HepG2 (cell line): ENCODE data around the gene RIOK3. TPM values are rescaled to one million over a fixed set of nuclear protein-coding genes. Genes with fewer than 3 reads are reported as not detected.
A peak's percentile ranks its signal among the peaks of the same experiment; 100 is the strongest.

ENCODE experiments used
- ATAC-seq: fragments of 200-7000 bp; cut with Tn5 transposase; 3 replicates; pipeline ENCODE4 v1.9.1; 2020; ENCODE audit warnings: mild to moderate bottlenecking, moderate library complexity
- BruUV-seq: library from RNA; stranded (reverse); fragments of 400-500 nt; replicated peaks from 2 replicates; lab custom pipeline; 2021; lab: Mats Ljungman, UMichigan
- CTCF ChIA-PET: fragments of 300-600 bp; formaldehyde crosslinking; extraction: SDS; loops from one replicate; lab custom pipeline; 2021; ENCODE audit warnings: low total read pairs, inconsistent platforms, low intra/inter-chr PET ratio; lab: Yijun Ruan, JAX
- POLR2A ChIA-PET: fragments of 350-600 bp; sonication (Branson Sonifier 250); formaldehyde crosslinking; loops from one replicate; lab custom pipeline; 2020; ENCODE audit warnings: antibody characterized with exemption, inconsistent platforms; lab: Yijun Ruan, JAX
- DNase-seq: peaks from one replicate; pipeline ENCODE4 v3.0.0-alpha.2; 2015; ENCODE audit warnings: low spot score
- FAIRE-seq: peaks from 3 replicates; lab custom pipeline; 2011; peaks lifted over from hg19 to GRCh38; lab: Jason Lieb, UNC
- H2AFZ ChIP-seq: one replicate; pipeline ENCODE4 v1.6.1; 2011; ENCODE audit warnings: low read length, inconsistent platforms
- H3K27ac ChIP-seq: fragments of 300-600 bp; 3 replicates; pipeline ENCODE4 v1.8.0; 2011; ENCODE audit warnings: mixed run types, mild to moderate bottlenecking, mixed read lengths, low read length, inconsistent platforms; ENCODE audit not compliant: insufficient read depth; ENCODE audit errors: extremely low read length
- H3K27me3 ChIP-seq, 2 experiments: fragments of 200-600 bp in 1 of 2; 2 replicates in 1 of 2; 3 replicates in 1 of 2; pipeline versions ENCODE4 v1.6.0 to v1.8.0; 2011; ENCODE audit warnings: low read length in 2 of 2, mild to moderate bottlenecking in 2 of 2, moderate library complexity in 2 of 2, inconsistent platforms in 1 of 2; ENCODE audit not compliant: insufficient read depth in 2 of 2, control insufficient read depth in 1 of 2
- H3K36me3 ChIP-seq, 2 experiments: fragments of 200-600 bp in 1 of 2; replicated peaks in 1 of 2; 2 replicates in 1 of 2; 3 replicates in 1 of 2; pipeline versions ENCODE4 v1.5.1 to v1.8.0; 2011; ENCODE audit warnings: low read length in 2 of 2, inconsistent platforms in 1 of 2; ENCODE audit not compliant: insufficient read depth in 2 of 2, control insufficient read depth in 1 of 2
- H3K4me1 ChIP-seq: 2 replicates; pipeline ENCODE4 v1.5.1; 2012; ENCODE audit warnings: low read length, inconsistent platforms; ENCODE audit not compliant: insufficient read depth
- H3K4me2 ChIP-seq: 2 replicates; pipeline ENCODE4 v1.6.0; 2011; ENCODE audit warnings: low read depth, low read length, inconsistent platforms
- H3K4me3 ChIP-seq, 3 experiments: fragments of 200-600 bp in 1 of 3; sonication (generic), shearing (Covaris generic) in 1 of 3; replicated peaks in 1 of 3; 2 replicates each; pipeline ENCODE4 v1.5.1; 2011 to 2016; ENCODE audit warnings: low read length in 3 of 3, inconsistent platforms in 2 of 3, low read depth in 2 of 3, mild to moderate bottlenecking in 2 of 3, control low read depth in 1 of 3, mixed read lengths in 1 of 3; ENCODE audit not compliant: insufficient read depth in 1 of 3
- H3K79me2 ChIP-seq: one replicate; pipeline ENCODE4 v1.6.1; 2011; ENCODE audit warnings: low read length, inconsistent platforms; ENCODE audit not compliant: insufficient read depth
- H3K9ac ChIP-seq: 2 replicates; pipeline ENCODE4 v1.6.0; 2011; ENCODE audit warnings: mild to moderate bottlenecking, low read depth, low read length, inconsistent platforms; ENCODE audit not compliant: insufficient read depth
- H3K9me3 ChIP-seq: 2 replicates; pipeline ENCODE4 v1.5.1; 2012; ENCODE audit warnings: mild to moderate bottlenecking, low read length
- H4K20me1 ChIP-seq: 2 replicates; pipeline ENCODE4 v1.6.0; 2011; ENCODE audit warnings: inconsistent platforms, mild to moderate bottlenecking, low read length, moderate library complexity; ENCODE audit not compliant: insufficient read depth
- ATF7 ChIP-seq, 2 experiments: fragments of 450-650 bp in 1 of 2; sonication (generic) in 1 of 2; formaldehyde crosslinking in 1 of 2; IDR thresholded peaks; 2 replicates each; pipeline versions ENCODE4 v1.4.0 to v1.6.1; 2016 to 2020; ENCODE audit warnings: antibody characterized with exemption in 1 of 2, mild to moderate bottlenecking in 1 of 2, missing genetic modification reagents in 1 of 2
- ETV5 ChIP-seq: IDR thresholded peaks from 2 replicates; pipeline ENCODE4 v1.6.1; 2018; ENCODE audit warnings: missing biosample characterization, missing genetic modification reagents, inconsistent platforms, borderline replicate concordance
- JDP2 ChIP-seq: sonication (generic); formaldehyde crosslinking; IDR thresholded peaks from 2 replicates; pipeline ENCODE4 v1.8.1; 2022; ENCODE audit warnings: missing genetic modification reagents, borderline replicate concordance
- PRDM10 ChIP-seq: sonication (generic); formaldehyde crosslinking; IDR thresholded peaks from 2 replicates; pipeline ENCODE4 v1.4.0; 2020; ENCODE audit warnings: low read depth, missing genetic modification reagents
- PRDM4 ChIP-seq: sonication (generic); formaldehyde crosslinking; IDR thresholded peaks from 2 replicates; pipeline ENCODE4 v1.9.0; 2021; ENCODE audit warnings: missing genetic modification reagents, borderline replicate concordance
- RBM39 ChIP-seq: fragments of 200-400 bp; formaldehyde crosslinking; IDR thresholded peaks from one replicate; pipeline ENCODE4 v1.6.1; 2018; ENCODE audit warnings: antibody characterized with exemption, mild to moderate bottlenecking, low read depth, low read length; ENCODE audit not compliant: poor library complexity, severe bottlenecking
- RFX5 ChIP-seq: IDR thresholded peaks from 2 replicates; pipeline ENCODE4 v1.6.1; 2011; ENCODE audit warnings: low read depth, low read length, improper control_type of control experiment
- ZFYVE20 ChIP-seq: sonication (generic); formaldehyde crosslinking; IDR thresholded peaks from 2 replicates; pipeline ENCODE4 v1.8.0; 2023; ENCODE audit warnings: low read depth, mild to moderate bottlenecking, moderate library complexity, missing genetic modification reagents, borderline replicate concordance
- ZNF121 ChIP-seq: sonication (generic); formaldehyde crosslinking; IDR thresholded peaks from 2 replicates; pipeline ENCODE4 v1.5.0; 2020; ENCODE audit warnings: mild to moderate bottlenecking, missing genetic modification reagents
- ZNF607 ChIP-seq: sonication (generic); formaldehyde crosslinking; IDR thresholded peaks from 2 replicates; pipeline ENCODE4 v1.5.1; 2020; ENCODE audit warnings: missing genetic modification reagents, mild to moderate bottlenecking, borderline replicate concordance
- ZNF619 ChIP-seq: sonication (generic); formaldehyde crosslinking; IDR thresholded peaks from 2 replicates; pipeline ENCODE4 v1.4.0; 2020; ENCODE audit warnings: mild to moderate bottlenecking, missing genetic modification reagents
- WGBS: methylation state at CpG from one replicate; pipeline ENCODE4 v1.1.6; 2017; ENCODE audit warnings: low lambda C conversion rate; 5-methylcytosine and 5-hydroxymethylcytosine counted together
- in situ Hi-C: cut with HindIII; loops from 2 replicates; pipeline ENCODE4 v1.10.0; 2017; ENCODE audit warnings: low pct_unique_long_range_greater_than_20kb; ENCODE audit not compliant: extremely low pct_ligation_motif_present
- intact Hi-C: fragments of 100-400 bp; cut with micrococcal nuclease; formaldehyde crosslinking; loops from one replicate; pipeline ENCODE4 v1.10.0; 2022; ENCODE audit not compliant: unreplicated experiment
- polyA plus RNA-seq, 8 experiments: library from polyadenylated mRNA; depleted of rRNA in 3 of 8; stranded (reverse) in 7 of 8; unstranded in 1 of 8; fragments of >200 nt; fragmentation: Illumina TruSeq in 4 of 8; extraction: Trizol in 4 of 8; gene quantifications; 2 replicates each; pipeline versions ENCODE4 v1.2.1 to v1.2.3, GENCODE V29; 2011 to 2016; ENCODE audit warnings: low read depth in 4 of 8, missing spikeins in 1 of 8, mixed read lengths in 1 of 8; ENCODE audit not compliant: insufficient read depth in 1 of 8
- total RNA-seq, 5 experiments: library from RNA; depleted of rRNA; stranded (reverse); fragments of >200 nt; fragmentation: Illumina TruSeq; extraction: Trizol; gene quantifications; 2 replicates each; pipeline ENCODE4 v1.2.3, GENCODE V29; 2016; ENCODE audit warnings: low read depth in 1 of 5
- TF ChIP-seq, protein P1 (sequence below): sonication (generic); formaldehyde crosslinking; conservative IDR thresholded peaks from 2 replicates; pipeline ENCODE4 v1.5.0; 2020; ENCODE audit warnings: missing genetic modification reagents

RIOK3 gene
- total and polyA plus RNA-seq, 2 of the 13 experiments (the other 11 are each of a cell fraction or from before 2014, with no cell fraction given), result 26.7 to 36.0 TPM

DNA sequence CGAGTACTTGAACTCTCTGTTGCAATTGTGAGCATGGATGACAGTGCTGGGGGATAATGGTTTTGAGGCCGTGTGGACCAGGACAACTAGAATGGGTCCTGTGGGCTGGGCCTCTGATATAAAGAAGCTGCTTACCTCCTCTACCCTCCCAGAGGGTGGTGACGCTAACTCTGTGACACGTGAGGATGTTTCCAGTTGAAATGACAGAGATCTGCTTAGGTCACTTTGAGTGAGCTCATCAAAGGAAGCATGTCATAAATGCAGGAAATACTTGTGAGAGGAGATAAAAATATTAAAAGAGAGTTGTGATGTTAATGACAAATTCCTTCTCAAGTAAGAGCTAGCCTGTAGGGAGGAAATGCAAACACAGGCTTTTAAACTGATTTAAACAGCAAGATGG is 66.6 kb downstream of the RIOK3 start (continued):
- TF ChIP-seq, protein P1, sequence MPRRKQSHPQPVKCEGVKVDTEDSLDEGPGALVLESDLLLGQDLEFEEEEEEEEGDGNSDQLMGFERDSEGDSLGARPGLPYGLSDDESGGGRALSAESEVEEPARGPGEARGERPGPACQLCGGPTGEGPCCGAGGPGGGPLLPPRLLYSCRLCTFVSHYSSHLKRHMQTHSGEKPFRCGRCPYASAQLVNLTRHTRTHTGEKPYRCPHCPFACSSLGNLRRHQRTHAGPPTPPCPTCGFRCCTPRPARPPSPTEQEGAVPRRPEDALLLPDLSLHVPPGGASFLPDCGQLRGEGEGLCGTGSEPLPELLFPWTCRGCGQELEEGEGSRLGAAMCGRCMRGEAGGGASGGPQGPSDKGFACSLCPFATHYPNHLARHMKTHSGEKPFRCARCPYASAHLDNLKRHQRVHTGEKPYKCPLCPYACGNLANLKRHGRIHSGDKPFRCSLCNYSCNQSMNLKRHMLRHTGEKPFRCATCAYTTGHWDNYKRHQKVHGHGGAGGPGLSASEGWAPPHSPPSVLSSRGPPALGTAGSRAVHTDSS (CRISPR knock-in tag), result no peak
- TF ChIP-seq JDP2 (no peak), ETV5 (CRISPR knock-in tag) (no peak), ZNF607 (CRISPR knock-in tag) (no peak), ATF7 (IDR thresholded peaks at IDR 0.05) (no peak), ATF7 (CRISPR knock-in tag; IDR thresholded peaks at IDR 0.05) (no peak), ZNF121 (CRISPR knock-in tag) (no peak), RFX5 (no peak)

DNA sequence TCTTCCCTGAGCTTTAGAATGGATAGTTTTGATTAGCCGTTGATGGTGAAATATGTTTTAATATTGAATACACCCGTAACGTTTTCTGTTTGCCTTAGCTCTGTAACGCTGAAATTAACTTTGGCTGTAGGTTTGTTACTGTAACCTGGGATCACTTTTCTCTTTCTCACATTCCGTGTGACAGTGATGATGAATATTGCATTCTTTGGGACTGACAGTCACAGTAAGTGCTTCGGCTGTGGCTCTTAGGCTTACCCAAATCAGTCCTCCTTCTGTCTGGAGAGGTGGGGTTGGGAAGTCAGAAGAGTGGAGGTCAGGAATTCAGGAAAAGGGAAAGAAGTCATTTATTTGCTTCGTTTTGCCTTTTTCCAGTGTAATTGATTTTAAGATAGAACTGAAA is 68.2 kb downstream of the RIOK3 start:
- H3K4me1 ChIP-seq, result peaks cover 3% of the 10 kb centered on the region; the same call in 1 of the 2 replicates
- 96% methylated on average over 7 of the region's 7 CpGs for WGBS
- DNase-seq (no peak), ATAC-seq (no peak), FAIRE-seq (no peak)
- no peaks in the 10 kb centered on the region for H3K27me3 ChIP-seq
- H3K4me3 ChIP-seq, result no peak overlapping the region
- no peaks in the 10 kb centered on the region for H3K9me3 ChIP-seq
- peaks cover 13 to 69% of the 10 kb centered on the region in 2 experiments; a peak in 4 of 5 replicates for H3K36me3 ChIP-seq
- H3K27ac ChIP-seq, result no peak overlapping the region
- intact Hi-C loops, result no loop called here
- POLR2A ChIA-PET, result no interaction called here
- H4K20me1 ChIP-seq, result no peaks in the 10 kb centered on the region
- in situ Hi-C loops, result no loop called here
- CTCF ChIA-PET, result no interaction called here
- H3K4me2 ChIP-seq, result no peak overlapping the region
- BruUV-seq, result TSS peak; percentile 27
- no peak overlapping the region for H2AFZ ChIP-seq
- H3K79me2 ChIP-seq, result no peaks in the 10 kb centered on the region
- TF ChIP-seq RBM39, result no peak
- TF ChIP-seq ZNF619 (CRISPR knock-in tag), result no peak
- TF ChIP-seq PRDM10 (CRISPR knock-in tag), result no peak
- no peak for TF ChIP-seq ZFYVE20
- TF ChIP-seq PRDM4 (CRISPR knock-in tag), result no peak
- H3K9ac ChIP-seq, result no peak overlapping the region
